ENCODE measurements around the gene MSI2.

DNA sequence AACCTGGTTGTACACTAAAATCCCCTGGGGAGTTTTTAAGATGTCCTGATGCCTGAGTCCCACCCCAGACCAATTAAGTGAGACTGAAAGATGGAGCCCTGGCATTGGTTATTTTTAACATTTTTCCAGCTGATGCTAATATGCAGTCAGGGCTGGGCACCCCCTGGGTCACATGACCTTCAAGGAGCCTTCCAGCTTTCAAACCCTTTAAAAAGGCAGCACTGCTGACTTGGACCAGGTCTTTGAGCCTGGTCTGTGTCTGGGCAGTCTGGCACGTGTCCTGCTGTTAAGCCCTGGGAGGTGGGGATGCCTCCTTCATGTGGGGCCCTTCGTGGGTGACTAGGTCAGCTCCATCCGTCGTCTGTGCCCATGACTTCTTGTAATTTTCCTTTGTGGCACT, 286.2 kb downstream of the MSI2 start:
- TF ChIP-seq, protein P1, sequence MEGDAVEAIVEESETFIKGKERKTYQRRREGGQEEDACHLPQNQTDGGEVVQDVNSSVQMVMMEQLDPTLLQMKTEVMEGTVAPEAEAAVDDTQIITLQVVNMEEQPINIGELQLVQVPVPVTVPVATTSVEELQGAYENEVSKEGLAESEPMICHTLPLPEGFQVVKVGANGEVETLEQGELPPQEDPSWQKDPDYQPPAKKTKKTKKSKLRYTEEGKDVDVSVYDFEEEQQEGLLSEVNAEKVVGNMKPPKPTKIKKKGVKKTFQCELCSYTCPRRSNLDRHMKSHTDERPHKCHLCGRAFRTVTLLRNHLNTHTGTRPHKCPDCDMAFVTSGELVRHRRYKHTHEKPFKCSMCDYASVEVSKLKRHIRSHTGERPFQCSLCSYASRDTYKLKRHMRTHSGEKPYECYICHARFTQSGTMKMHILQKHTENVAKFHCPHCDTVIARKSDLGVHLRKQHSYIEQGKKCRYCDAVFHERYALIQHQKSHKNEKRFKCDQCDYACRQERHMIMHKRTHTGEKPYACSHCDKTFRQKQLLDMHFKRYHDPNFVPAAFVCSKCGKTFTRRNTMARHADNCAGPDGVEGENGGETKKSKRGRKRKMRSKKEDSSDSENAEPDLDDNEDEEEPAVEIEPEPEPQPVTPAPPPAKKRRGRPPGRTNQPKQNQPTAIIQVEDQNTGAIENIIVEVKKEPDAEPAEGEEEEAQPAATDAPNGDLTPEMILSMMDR (IDR thresholded peaks at IDR 0.05), result no peak
- TF ChIP-seq EP300 (IDR thresholded peaks at IDR 0.05) (no peak), POLR2A (IDR thresholded peaks at IDR 0.05) (no peak)

All from suprapubic skin (tissue), 3 donors.